ENCODE measurements around the gene ADAMTS8.

GRCh38 chr11:130469181-130469580 lies 40.8 kb upstream of the ADAMTS8 start:
- TF ChIP-seq FOSL1 (IDR thresholded peaks at IDR 0.05; ENCODE audit: low read depth) = no peak
- TF ChIP-seq YY1 (IDR thresholded peaks at IDR 0.05; ENCODE audit: extremely low read depth, insufficient replicate concordance, low read depth, low read length) = no peak
- no peak for TF ChIP-seq EZH2phosphoT487 (IDR thresholded peaks at IDR 0.05; ENCODE audit: borderline replicate concordance)

Data from HCT116 (cell line).